ENCODE data around the gene CCDC85A. TPM values are rescaled to one million over a fixed set of nuclear protein-coding genes. Genes with fewer than 3 reads are reported as not detected.

Gene CCDC85A
- total RNA-seq, 4 donors from 2014 or later = 0.20 to 1.1 (median 0.92) TPM

- 80 to 83% methylated on average over 1 of the region's 1 CpG for WGBS, 2 donors (ENCODE audit: low coverage in 1 of 2)
- in situ Hi-C loops (cut with MboI; ENCODE audit: low pct_ligation_motif_present in 1 of 4, low pct_unique_long_range_greater_than_20kb in 1 of 4, low sequenced_read_pairs in 3 of 4) = loop anchor here in 3 of 4 donors (25.0 kb wide), 2 partner anchors 538 to 1313 kb away; no protein-coding TSS in a partner anchor
- Histone ChIP-seq H3K4me3 (no peak overlapping the region), H3K4me1 (no peaks in the 10 kb centered on the region), H3K9me3 (no peaks in the 10 kb centered on the region), H3K27me3 (no peaks in the 10 kb centered on the region), H3K36me3 (no peaks in the 10 kb centered on the region), H3K27ac (no peak overlapping the region)
- intact Hi-C loops (cut with DNase I; ENCODE audit: low total_unique reads) = no loop called here
- no peak for TF ChIP-seq CTCF (IDR thresholded peaks at IDR 0.05)
- no peak for TF ChIP-seq POLR2A (IDR thresholded peaks at IDR 0.05)
- no peak for TF ChIP-seq EP300 (IDR thresholded peaks at IDR 0.05; ENCODE audit: low read depth)
- TF ChIP-seq POLR2AphosphoS5 (IDR thresholded peaks at IDR 0.05) = no peak
- no peak for DNase-seq
Measured at GRCh38 chr2:56199492-56199891, 15.7 kb downstream of the CCDC85A start.

GRCh38 chr2:56202381-56203121 lies 18.8 kb downstream of the CCDC85A start:
- TF ChIP-seq POLR2AphosphoS5 (IDR thresholded peaks at IDR 0.05) = no peak
- TF ChIP-seq CTCF (IDR thresholded peaks at IDR 0.05) = no peak
- no peak for TF ChIP-seq POLR2A (IDR thresholded peaks at IDR 0.05)
- no peak for TF ChIP-seq EP300 (IDR thresholded peaks at IDR 0.05; ENCODE audit: low read depth)
- in situ Hi-C loops (cut with MboI; ENCODE audit: low pct_ligation_motif_present in 1 of 4, low pct_unique_long_range_greater_than_20kb in 1 of 4, low sequenced_read_pairs in 3 of 4) (no loop called here), intact Hi-C loops (cut with DNase I; ENCODE audit: low total_unique reads) (no loop called here)
- no peak overlapping the region for H3K4me3 ChIP-seq
- no peak overlapping the region for H3K27ac ChIP-seq
- no peak for DNase-seq
- no peaks in the 10 kb centered on the region for H3K27me3 ChIP-seq
- H3K9me3 ChIP-seq = no peaks in the 10 kb centered on the region
- H3K4me1 ChIP-seq = no peaks in the 10 kb centered on the region
- WGBS, 2 donors (ENCODE audit: low coverage in 1 of 2) = 94 to 100% methylated on average over 3 of the region's 3 CpGs
- no peaks in the 10 kb centered on the region for H3K36me3 ChIP-seq

- Histone ChIP-seq H3K27ac (no peak overlapping the region), H3K4me1 (no peaks in the 10 kb centered on the region), H3K9me3 (no peaks in the 10 kb centered on the region), H3K36me3 (no peaks in the 10 kb centered on the region), H3K4me3 (no peak overlapping the region), H3K27me3 (no peaks in the 10 kb centered on the region)
- intact Hi-C loops (cut with DNase I; ENCODE audit: low total_unique reads) (no loop called here), in situ Hi-C loops (cut with MboI; ENCODE audit: low pct_ligation_motif_present in 1 of 4, low pct_unique_long_range_greater_than_20kb in 1 of 4, low sequenced_read_pairs in 3 of 4) (no loop called here)
- DNase-seq = no peak
- 55 to 59% methylated on average over 2 to 3 of the region's 3 CpGs for WGBS, 2 donors (ENCODE audit: low coverage in 1 of 2)
- TF ChIP-seq POLR2AphosphoS5 (IDR thresholded peaks at IDR 0.05) (no peak), CTCF (IDR thresholded peaks at IDR 0.05) (no peak), POLR2A (IDR thresholded peaks at IDR 0.05) (no peak), EP300 (IDR thresholded peaks at IDR 0.05; ENCODE audit: low read depth) (no peak)
Measured at GRCh38 chr2:56204556-56204955, 20.8 kb downstream of the CCDC85A start.

GRCh38 chr2:56206250-56206649 lies 22.5 kb downstream of the CCDC85A start:
- Histone ChIP-seq H3K27me3 (no peaks in the 10 kb centered on the region), H3K36me3 (no peaks in the 10 kb centered on the region), H3K27ac (no peak overlapping the region), H3K4me1 (no peaks in the 10 kb centered on the region), H3K9me3 (no peaks in the 10 kb centered on the region), H3K4me3 (no peak overlapping the region)
- 0 to 19% methylated on average over 1 of the region's 1 CpG for WGBS, 2 donors (ENCODE audit: low coverage in 1 of 2)
- in situ Hi-C loops (cut with MboI; ENCODE audit: low pct_ligation_motif_present in 1 of 4, low pct_unique_long_range_greater_than_20kb in 1 of 4, low sequenced_read_pairs in 3 of 4) = no loop called here
- no peak for DNase-seq
- intact Hi-C loops (cut with DNase I; ENCODE audit: low total_unique reads) = no loop called here
- TF ChIP-seq POLR2AphosphoS5 (IDR thresholded peaks at IDR 0.05) (no peak), CTCF (IDR thresholded peaks at IDR 0.05) (no peak), EP300 (IDR thresholded peaks at IDR 0.05; ENCODE audit: low read depth) (no peak), POLR2A (IDR thresholded peaks at IDR 0.05) (no peak)

Measured in transverse colon (tissue), 4 donors.